ENCODE measurements around the gene HSD17B4.
A peak's percentile ranks its signal among the peaks of the same experiment; 100 is the strongest.
"Not testable (repeated sequence)": the region's sequence is repeated elsewhere in the genome, so short reads cannot be mapped to it uniquely, and the experiment has no call there.

The HSD17B4 gene

DNA sequence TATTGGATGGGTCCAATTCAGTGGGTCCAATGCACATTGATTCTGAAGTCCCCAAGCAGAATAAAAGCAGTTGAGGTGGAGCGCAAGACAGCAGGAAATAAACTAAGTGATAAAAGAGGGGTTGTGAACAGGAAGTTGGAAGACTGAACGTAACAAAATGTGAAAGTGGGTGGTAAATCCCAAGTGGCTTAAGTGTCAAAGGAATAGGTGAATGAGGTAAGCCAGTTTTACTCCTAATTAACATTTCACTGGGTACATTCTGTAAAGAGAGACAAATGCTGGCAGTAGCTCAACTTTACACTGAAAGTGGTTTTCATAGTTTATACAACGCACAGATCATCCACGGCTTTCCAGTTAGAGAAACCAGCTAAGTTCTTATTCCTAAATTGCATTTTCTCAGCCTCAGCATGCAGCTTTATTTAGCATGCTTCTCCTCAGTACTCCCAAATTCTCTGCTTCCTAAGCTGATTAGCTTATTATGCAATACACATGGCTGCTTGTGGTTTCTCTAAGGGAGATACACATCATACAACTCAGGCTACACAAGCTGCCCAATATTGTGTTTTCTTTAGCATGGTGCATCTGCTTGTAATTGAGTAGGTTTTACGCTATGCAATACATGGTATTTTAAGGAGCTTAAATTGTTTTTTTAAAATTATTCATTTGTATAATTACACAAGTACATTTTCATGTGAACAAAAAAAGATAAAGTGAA, 34.2 kb upstream of the HSD17B4 start:
- DNase-seq: peak; percentile 47 to 58
- TF ChIP-seq POLR2A (IDR thresholded peaks at IDR 0.05; ENCODE audit: low read length) (no peak), GATA1 (IDR thresholded peaks at IDR 0.05; ENCODE audit: low read depth, low read length) (no peak)

- peak; percentile 47 to 58 for DNase-seq
- TF ChIP-seq GATA1 (IDR thresholded peaks at IDR 0.05; ENCODE audit: low read depth, low read length) (no peak), POLR2A (IDR thresholded peaks at IDR 0.05; ENCODE audit: low read length) (no peak)
Measured at GRCh38 chr5:119418606-119419100, 33.6 kb upstream of the HSD17B4 start.

DNA sequence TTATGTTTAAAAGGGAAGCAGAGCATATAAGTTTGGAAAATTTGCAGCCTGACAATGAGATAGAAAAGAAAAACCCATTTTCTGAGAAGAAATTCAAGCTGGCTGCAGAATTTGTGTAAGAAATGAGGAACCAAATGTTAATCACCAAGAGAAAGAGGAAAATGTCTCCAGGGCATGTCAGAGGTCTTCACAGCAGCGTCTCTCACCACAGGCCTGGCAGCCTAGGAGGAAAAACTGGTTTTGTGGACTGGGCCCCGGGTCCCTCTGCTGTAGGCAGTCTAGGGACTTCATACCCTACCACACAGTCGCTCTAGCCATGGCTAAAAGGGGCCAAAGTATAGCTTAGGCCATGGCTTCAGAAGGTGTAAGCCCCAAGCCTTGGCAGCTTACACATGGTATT, 32.1 kb upstream of the HSD17B4 start:
- no peak for DNase-seq
- no peak for TF ChIP-seq GATA1 (IDR thresholded peaks at IDR 0.05; ENCODE audit: low read depth, low read length)
- TF ChIP-seq POLR2A (IDR thresholded peaks at IDR 0.05; ENCODE audit: low read length): no peak

DNA sequence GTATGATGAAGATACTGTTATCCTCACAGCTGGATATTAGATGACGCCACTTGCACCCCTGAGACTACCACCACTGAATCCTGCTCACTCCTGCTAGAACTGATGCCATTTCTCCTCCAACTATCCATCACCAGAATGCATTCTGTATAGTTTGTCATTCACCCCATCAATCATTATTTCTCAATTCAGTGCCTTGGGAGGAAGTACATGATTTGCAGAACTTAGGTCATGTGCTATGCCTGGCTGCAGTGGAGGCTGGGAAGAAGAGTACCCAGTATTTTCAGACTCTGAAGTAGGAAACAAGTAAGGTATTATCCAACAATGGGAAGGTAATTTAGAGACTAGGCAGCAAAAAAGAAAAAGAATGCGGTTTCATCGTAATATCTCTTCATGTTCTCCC, 26.2 kb upstream of the HSD17B4 start:
- no peak for DNase-seq
- TF ChIP-seq POLR2A (IDR thresholded peaks at IDR 0.05; ENCODE audit: low read length) (no peak), GATA1 (IDR thresholded peaks at IDR 0.05; ENCODE audit: low read depth, low read length) (no peak)

DNA sequence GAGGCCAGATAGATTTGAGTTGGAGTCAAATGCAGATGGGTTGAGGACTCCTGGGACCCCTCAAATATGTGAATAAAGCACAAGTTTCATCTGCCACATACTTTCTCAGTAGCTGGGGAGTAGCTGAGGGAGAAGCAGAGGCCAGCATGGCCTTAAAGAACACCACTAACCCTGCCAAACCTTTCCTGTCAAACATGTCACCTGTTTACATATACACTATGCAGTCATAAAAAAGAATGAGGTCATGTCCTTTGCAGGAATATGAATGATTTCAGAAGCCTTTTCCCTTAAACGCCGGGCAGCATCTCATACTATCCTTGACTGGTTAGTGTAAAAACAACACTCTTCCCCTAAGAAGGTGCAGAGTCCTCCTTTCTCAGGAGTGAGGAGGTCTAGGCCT, 25.2 kb upstream of the HSD17B4 start:
- no peak for DNase-seq
- no peak for TF ChIP-seq GATA1 (IDR thresholded peaks at IDR 0.05; ENCODE audit: low read depth, low read length)
- no peak for TF ChIP-seq POLR2A (IDR thresholded peaks at IDR 0.05; ENCODE audit: low read length)

DNA sequence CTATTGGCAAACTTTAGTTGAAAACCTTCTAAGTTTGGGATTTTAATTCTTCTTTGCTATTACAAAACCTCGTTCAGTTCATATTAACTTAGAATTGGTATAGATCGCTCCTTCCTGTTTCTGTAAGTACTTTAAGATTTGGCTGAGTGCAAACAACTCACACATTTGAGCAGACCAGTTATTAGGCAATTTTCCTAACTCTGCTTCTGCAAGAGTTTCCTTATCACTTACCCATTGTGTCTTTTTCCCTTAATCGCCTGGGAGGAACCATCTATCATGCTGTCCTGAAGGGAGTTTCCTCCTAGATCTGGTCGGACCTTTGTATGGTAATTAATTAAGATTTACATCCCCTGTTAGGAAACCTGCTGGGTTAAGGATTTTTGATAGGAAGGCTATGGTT, 24.7 kb upstream of the HSD17B4 start:
- DNase-seq: peak; percentile 29 to 49

GRCh38 chr5:119428166-119428565, 24.1 kb upstream of the HSD17B4 start:
- peak; percentile 48 to 61 for DNase-seq

DNA sequence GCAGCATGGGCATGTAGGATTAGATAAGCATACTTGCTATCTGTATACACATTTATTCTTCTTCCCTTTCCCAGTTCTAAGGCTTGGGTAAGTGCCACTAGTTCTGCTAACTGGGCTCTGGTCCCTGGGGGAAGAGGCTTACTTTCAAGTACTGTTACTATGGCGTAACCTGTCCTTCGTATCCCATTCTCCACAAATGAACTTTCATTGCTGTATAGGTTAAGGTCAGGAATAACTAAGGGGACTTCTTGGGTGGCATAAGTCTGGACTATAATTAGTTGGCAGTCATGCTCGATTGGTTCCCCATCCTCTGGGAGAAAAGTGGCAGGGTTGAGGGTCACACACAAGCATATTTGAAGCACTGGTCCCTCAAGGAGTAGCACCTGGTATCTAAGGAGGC, 23.7 kb upstream of the HSD17B4 start:
- peak; percentile 43 to 44 for DNase-seq

GRCh38 chr5:119432674-119433237, 19.5 kb upstream of the HSD17B4 start:
- peak in 1 of 2 experiments; percentile 8 for DNase-seq

DNA sequence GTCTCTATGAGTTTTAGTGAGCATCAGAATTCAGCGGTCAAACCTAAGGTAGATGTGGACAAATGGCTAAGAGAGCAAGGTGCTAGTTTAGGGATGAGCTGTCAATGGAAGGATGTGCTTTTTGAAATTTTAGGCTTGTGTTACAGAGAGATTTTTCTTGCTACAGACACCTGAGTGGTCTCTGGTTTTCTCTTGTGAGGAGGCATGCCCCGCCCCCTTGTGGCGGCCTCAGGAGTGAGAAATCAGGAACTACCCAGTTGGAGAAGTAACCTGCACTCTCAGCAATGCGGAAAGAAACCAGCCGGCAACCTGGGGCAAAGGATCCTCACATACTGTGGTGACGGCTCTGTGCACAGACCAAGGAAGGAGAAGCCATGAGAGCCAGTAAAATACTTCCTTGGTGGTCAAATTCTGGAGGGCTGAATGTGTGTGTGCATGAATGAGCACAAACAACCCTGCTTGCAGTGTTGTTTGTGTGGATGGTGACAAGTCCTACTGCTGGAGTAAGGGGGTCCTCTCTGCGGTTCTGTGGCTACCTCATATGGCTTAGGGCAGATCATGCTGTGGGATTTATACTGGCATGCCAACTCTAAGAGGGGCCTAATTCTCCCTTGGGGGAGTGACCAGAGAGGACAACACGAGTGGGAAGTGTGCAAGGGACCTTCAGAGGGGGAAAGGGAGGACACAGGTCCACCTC, 16.7 kb upstream of the HSD17B4 start:
- no peak for TF ChIP-seq POLR2A (IDR thresholded peaks at IDR 0.05; ENCODE audit: low read length)
- no peak for TF ChIP-seq GATA1 (IDR thresholded peaks at IDR 0.05; ENCODE audit: low read depth, low read length)
- DNase-seq: peak; percentile 73 to 77

DNA sequence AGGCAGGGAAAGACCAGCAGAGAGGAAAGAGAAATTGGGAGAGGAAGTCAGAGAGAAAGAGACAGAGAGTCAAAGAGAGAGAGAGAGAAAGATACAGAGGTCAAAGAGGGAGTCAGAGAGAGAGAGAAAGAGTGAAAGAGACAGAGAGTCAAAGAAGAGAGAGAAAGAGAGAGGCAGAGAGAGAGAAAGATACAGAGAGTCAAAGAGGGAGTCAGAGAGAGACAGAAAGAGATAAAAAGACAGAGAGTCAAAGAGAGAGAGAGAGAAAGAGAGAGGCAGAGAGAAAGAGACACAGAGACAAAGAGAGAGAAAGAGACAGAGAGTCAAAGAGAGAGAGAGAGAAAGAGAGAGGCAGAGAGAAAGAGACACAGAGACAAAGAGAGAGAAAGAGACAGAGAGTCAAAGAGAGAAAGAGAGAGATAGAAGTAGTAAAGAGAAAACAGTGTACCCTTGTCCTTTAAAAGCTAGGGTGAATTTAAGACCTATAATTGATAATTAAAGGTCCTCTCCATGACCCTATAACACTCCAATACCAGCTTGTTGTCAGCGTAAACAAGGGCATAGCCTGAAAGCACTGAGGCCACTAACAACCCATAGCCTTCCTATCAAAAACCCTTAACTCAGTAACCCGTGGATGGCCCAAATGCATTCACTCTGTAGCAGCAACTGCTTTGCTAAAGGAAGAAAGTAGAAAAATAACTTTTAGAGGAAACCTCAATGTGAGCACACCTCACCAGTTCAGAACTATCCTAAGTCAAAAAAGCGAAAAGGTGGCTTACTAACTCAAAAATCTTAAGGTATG, 14.3 kb upstream of the HSD17B4 start:
- peak in 1 of 2 experiments; percentile 35 for DNase-seq

DNA sequence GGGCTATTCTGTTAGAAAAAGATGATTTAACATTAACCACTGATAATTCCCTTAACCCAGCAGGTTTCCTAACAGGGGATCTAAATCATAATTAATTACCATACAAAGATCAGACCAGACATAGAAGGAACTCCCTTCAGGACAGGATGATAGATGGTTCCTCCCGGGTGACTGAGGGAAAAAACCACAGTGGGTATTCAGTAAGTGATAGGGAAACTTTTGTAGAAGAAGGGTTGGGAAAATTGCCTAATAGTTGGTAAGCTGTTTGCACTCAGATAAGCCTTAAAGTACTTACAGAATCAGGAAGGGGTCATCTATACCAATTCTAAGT, 13.7 kb upstream of the HSD17B4 start:
- DNase-seq: peak; percentile 68 to 72

- peak; percentile 48 to 52 for DNase-seq
- TF ChIP-seq GATA1 (IDR thresholded peaks at IDR 0.05; ENCODE audit: low read depth, low read length) (no peak), POLR2A (IDR thresholded peaks at IDR 0.05; ENCODE audit: low read length) (no peak)
Measured at GRCh38 chr5:119439140-119439631, 13.1 kb upstream of the HSD17B4 start.

DNA sequence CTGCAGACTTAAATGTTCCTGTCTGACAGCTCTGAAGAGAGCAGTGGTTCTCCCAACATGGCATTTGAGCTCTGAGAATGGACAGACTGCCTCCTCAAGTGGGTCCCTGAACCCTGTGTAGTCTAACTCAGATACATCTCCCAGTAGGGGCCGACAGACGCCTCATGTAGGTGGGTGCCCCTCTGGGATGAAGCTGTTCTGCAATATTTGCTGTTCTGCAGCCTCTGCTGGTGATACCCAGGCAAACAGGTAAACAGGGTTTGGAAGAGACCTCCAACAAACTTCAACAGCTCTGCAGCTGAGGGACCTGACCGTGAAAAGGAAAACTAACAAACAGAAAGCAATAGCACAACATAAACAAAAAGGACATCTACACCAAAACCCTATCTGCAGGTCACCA, 12.7 kb upstream of the HSD17B4 start:
- DNase-seq: not testable (repeated sequence)

- not testable (repeated sequence) for DNase-seq
Measured at GRCh38 chr5:119444643-119445042, 7.7 kb upstream of the HSD17B4 start.
